T-helper 22 cell (primary cell): Measurements from ENCODE around the gene SLC25A24.
A peak's percentile ranks its signal among the peaks of the same experiment; 100 is the strongest.
"Not testable (repeated sequence)": the region's sequence is repeated elsewhere in the genome, so short reads cannot be mapped to it uniquely, and the experiment has no call there.

Experiments used
- DNase-seq: peaks from one replicate; pipeline ENCODE4 v3.0.0-alpha.2; 2020; ENCODE audit warnings: low read depth

The SLC25A24 gene

DNA sequence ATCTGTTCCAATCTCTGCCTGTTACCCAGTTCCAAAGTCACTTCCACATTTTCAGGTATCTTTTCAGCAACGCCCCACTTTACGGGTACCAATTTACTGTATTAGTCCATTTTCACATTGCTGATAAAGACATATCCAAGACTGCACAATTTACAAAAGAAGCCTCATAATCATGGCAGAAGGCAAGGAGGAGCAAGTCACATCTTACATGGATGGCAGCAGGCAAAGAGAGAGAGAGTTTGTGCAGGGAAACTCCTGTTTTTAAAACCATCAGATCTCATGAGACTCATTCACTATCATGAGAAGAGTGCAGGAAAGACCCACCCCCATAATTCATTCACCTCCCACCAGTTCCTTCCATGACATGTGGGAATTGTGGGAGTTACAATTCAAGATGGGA, 67.0 kb downstream of the SLC25A24 start:
- not testable (repeated sequence) for DNase-seq

GRCh38 chr1:108132367-108132766, 67.8 kb downstream of the SLC25A24 start:
- not testable (repeated sequence) for DNase-seq

DNA sequence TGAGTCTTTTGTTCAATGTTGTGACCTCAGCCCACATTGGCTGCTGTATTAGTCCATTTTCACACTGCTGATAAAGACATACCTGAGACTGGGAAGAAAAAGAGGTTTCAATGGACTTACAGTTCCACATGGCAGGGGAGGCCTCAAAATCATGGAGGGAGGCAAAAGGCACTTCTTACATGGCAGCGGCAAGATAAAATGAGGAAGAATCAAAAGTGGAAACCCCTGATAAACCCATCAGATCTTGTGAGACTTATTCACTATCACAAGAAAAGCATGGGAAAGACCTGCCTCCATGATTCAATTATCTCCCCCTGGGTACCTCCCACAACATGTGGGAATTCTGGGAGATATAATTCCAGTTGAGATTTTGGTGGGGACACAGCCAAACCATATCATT, 68.9 kb downstream of the SLC25A24 start:
- not testable (repeated sequence) for DNase-seq

GRCh38 chr1:108130794-108131193, 69.3 kb downstream of the SLC25A24 start:
- no peak for DNase-seq

DNA sequence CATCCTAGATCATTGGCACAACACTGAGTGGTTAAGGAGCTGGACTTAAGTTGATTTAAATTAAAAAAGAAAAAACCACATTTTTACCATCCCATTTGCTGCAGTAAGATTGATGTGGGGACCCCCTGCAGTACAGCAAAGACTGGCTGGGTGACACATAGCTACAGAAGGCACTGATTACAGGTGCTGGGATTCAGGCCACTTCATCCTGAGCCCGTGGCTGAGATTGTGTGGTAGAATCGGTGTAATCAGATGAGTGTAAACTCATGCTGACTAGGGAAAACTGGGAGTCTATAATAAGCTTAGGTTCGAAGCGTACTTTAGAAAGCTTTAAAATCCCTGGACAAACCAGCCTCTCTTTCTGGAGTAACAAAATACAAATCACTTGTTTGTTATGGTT, 70.1 kb downstream of the SLC25A24 start:
- no peak for DNase-seq

DNA sequence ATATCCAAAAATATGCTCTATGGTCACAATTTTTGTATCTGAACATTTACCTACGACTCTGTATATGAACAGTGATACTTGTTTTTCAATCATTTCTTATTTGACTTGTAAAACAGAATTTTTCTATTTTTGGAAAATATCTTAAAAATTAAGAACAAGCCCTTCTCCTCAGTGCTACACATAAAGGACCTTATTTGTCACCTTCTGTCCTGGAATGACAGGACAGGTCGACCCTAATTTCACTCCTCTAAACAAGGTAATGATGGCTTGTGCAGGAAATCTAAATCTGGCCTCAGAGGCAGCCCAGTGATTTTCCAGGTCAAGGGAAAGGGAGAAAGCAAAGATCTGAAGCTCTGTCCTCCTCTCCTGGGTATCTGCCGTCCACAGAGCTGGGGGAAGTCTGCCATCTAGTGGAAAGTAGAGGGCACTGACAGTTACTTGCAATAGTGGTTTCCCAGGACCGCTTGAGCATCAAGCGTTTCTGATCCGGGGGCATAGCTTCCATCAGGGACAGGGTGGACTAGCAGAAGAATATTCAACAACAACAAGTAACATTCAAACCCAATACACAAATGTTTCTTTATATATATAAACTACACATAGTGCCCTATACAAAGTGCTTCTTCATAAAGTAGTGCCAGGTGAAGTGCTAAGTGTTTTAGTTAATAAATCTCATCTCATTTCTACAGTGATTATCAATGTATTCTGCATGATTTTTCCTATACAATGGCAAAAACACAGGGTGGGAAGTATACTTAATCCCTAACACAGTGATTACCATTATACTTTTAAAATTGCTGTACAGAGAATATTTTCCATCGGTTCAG, 74.6 kb downstream of the SLC25A24 start:
- DNase-seq = peak; percentile 31

DNA sequence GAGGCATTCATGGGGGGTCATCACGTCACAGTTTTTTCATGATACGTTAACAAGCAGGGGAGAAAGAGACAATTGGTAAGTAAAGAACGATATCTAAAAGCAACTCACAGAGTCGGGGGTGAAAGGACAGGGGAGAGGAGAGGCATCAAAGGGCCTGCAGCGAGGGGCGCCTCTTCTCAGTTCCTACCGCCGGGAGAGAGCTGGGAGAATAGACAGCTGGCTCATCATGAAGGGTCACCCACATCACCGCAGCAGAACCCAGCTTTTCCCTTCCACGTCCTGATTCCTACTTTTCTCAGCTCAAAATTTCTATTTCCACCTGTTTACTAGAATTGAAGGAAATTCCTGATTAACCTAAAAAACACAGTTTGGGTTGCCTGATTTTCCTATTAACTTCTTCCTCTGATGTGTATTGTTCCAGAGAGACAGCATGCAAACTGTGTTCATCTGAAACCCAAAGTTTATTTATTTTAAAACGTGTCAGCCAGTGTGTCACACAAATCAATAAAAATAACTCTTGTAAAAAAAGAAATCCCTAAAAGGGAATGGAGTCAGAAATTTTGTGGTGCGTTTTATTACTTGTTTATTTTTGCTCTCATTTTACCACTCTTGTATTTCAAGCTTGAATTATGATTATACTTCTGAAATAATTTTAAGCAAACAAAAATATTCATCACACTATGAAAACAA, 75.4 kb downstream of the SLC25A24 start:
- no peak for DNase-seq

DNA sequence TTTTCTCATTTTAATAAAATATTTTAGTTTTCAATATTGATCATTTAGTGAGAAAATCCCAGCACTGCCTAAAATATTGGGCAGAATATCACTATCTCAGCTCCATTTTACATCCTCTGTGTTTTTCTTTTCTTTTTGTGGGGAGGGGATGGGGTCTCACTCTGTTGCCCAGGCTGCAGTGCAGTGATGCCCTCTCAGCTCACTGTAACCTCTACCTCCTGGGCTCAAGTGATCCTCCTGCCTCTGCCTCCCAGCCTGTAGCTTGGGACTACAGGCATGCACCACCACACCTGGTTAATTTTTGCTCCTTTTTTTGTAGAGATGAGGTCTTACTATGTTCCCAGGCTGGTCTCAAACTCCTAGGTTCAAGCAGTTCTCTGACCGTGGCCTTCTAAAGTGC, 76.1 kb downstream of the SLC25A24 start:
- no peak for DNase-seq

DNA sequence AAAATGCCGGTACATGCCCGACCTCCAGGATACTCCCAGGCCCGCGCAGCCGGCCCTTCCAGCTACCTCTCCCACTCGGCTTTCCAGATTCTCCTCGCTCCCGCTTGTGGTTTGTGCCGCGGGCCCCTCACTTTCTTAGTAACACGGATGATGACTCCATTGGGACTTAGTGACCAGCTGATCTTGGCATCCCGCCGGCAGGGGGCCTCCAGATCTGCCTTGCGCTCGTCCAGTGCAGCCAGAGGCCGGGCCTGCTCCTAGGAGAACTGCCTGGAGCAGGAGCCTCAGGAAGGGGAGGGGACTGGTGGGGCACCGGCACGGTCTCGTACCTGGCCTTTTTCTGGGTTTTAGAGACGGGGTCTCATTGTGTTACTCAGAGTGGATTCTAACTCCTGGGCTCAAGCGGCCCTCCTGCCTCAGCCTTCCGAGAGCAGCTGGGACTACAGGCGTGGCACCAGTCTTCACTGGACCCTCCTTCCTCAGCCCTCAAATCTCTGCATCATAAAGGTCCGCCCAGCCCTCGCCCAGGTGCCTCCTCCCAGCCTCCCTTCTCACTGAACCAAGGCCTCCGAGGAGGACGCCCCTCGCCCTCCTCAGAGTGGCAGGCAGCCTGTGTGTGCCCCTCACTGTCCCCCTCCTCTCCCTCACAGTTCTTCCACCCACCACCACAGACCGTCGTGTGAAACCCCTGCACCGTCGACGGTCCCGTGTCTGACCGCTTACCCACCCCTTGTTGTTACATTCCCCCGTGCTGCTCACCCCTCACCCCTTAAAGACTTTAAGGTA, 78.6 kb downstream of the SLC25A24 start:
- DNase-seq = no peak

GRCh38 chr1:108120163-108120562, 80.0 kb downstream of the SLC25A24 start:
- no peak for DNase-seq

- no peak for DNase-seq
Measured at GRCh38 chr1:108119500-108119899, 80.6 kb downstream of the SLC25A24 start.

DNA sequence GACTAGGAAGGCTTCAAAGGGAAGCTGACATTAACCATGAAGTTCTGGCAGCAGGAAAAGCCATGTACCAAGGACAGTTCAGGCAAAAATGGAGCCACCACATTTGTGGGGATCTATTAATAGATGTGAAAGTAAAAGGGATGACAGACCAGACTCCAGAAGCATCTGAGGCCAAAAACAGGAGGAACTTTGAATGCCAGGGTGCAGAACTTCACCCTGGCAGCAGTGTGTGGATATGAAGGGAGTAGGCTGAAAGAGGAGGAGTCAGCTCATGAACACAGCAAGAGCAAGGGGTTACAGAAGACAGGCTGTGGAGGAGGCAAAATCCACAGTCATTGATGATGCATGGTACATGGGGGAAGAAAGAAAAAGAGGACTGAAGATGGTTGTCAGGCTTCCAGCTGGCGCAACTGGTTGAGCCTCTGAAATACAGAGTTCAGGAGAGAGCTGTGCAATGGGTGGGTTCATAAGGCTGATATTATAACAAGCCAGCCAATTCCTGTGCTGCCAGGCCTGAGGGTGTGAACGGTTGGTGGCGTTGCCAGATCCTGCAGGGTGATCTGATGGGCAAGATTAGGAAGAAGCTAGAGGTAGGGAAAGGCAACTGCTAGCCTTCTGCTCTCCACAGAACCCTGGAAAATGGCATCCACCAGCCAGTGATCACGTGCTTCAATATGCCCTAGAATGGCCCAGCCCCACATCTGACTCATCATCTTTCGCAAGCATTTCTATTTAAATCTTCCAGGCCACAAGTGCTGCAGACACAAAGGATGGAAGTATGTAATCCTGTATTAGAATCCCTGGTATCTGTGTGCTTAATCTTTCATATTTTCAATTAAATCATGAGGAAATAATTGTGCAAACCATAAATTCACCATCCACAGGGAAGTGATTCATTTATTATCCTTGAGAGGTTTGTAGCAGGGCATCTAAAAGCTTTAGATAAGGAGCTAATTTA, 81.9 kb downstream of the SLC25A24 start:
- DNase-seq = no peak

DNA sequence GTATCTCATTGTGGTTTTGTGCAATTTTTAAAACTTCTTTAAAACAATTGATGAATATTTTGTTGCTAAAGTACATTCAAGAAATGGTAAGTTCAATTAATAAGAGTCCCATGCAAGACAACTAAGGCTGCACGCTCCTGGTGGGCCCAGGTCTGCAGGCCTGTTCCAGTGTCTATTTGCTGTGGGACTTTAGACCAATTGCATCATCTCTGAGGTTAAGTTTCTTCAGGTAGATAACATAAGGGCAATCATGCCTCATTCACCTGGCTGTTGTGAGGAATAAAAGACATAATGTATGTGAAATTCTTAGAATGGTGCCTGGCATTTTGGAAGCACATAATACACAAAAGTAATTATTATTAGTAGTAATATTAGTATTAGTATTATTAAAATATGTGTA, 82.9 kb downstream of the SLC25A24 start:
- no peak for DNase-seq

GRCh38 chr1:108114033-108114599, 86.0 kb downstream of the SLC25A24 start:
- DNase-seq = no peak

GRCh38 chr1:108113496-108113895, 86.6 kb downstream of the SLC25A24 start:
- DNase-seq = no peak

DNA sequence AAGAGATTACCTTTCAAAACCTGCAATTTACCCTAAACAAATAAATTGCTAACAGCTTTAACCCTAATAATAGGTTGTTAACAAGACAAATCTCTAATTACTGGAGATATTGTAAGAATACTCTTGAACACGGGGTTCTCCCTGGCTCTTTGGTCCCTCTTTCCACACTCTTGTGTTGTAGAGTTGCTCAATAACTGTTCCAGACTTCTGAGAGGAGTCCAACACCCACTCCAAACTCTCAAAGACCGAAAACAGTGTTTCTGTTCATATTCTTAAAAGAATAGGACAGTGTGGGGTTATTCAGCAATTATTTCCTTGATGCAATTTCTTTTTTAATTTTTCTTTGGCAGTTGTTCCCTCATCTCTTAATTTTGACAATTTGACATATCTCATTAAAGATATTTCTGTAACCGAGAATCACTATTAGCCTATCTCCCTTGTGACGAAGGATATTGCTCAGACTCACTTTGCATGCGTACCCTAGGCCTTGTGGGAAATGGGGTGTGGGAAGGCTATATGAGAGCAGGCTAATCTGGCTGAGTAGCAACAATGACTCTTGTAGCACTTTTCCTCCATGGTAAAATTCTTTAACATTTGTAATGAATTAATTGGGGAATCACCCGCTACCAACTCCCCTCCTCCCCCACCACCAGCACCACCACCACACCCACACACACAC, 90.7 kb downstream of the SLC25A24 start:
- DNase-seq = no peak

GRCh38 chr1:108108119-108108518, 92.0 kb downstream of the SLC25A24 start:
- DNase-seq = no peak

GRCh38 chr1:108107658-108108057, 92.5 kb downstream of the SLC25A24 start:
- DNase-seq = no peak

GRCh38 chr1:108106775-108107174, 93.4 kb downstream of the SLC25A24 start:
- no peak for DNase-seq

GRCh38 chr1:108100148-108100547, 100.0 kb downstream of the SLC25A24 start:
- DNase-seq = no peak

GRCh38 chr1:108097018-108097417, 103.1 kb downstream of the SLC25A24 start:
- no peak for DNase-seq
